H9 (cell line): ENCODE measurements around the gene MSH4. TPM values are rescaled to one million over a fixed set of nuclear protein-coding genes. Genes with fewer than 3 reads are reported as not detected.
"Not testable (repeated sequence)": the region's sequence is repeated elsewhere in the genome, so short reads cannot be mapped to it uniquely, and the experiment has no call there.

Source experiments
- DNase-seq: peaks from one replicate; pipeline ENCODE4 v3.0.0-alpha.2; 2017
- H2AFZ ChIP-seq: one replicate; pipeline ENCODE4 v1.6.1; 2013; ENCODE audit warnings: mild to moderate bottlenecking, low read length, control low read depth, moderate library complexity
- H2AK5ac ChIP-seq: 2 replicates; pipeline ENCODE4 v1.6.1; 2013; ENCODE audit warnings: low read length, control low read depth, mixed read lengths; ENCODE audit not compliant: insufficient read length
- H2BK120ac ChIP-seq: one replicate; pipeline ENCODE4 v1.6.1; 2013; ENCODE audit warnings: low read depth, mild to moderate bottlenecking, low read length, control low read depth, inconsistent platforms; ENCODE audit not compliant: poor library complexity, severe bottlenecking
- H2BK12ac ChIP-seq: 2 replicates; pipeline ENCODE4 v1.6.1; 2013; ENCODE audit warnings: low read length, control low read depth, mixed read lengths, low read depth; ENCODE audit not compliant: insufficient read length
- H2BK15ac ChIP-seq: 2 replicates; pipeline ENCODE4 v1.6.1; 2013; ENCODE audit warnings: low read depth, low read length, control low read depth
- H2BK20ac ChIP-seq: one replicate; pipeline ENCODE4 v1.6.1; 2013; ENCODE audit warnings: low read depth, mild to moderate bottlenecking, low read length, control low read depth, inconsistent platforms; ENCODE audit not compliant: poor library complexity, severe bottlenecking
- H2BK5ac ChIP-seq: 2 replicates; pipeline ENCODE4 v1.6.1; 2013; ENCODE audit warnings: low read length, control low read depth, mixed read lengths; ENCODE audit not compliant: insufficient read length
- H3K14ac ChIP-seq: 2 replicates; pipeline ENCODE4 v1.6.1; 2013; ENCODE audit warnings: low read length, control low read depth; ENCODE audit not compliant: insufficient read depth
- H3K18ac ChIP-seq: 2 replicates; pipeline ENCODE4 v1.6.1; 2013; ENCODE audit warnings: low read depth, mild to moderate bottlenecking, mixed read lengths, low read length, control low read depth; ENCODE audit not compliant: insufficient read length
- H3K23ac ChIP-seq: 2 replicates; pipeline ENCODE4 v1.6.1; 2013; ENCODE audit warnings: low read length, control low read depth, mixed read lengths, low read depth; ENCODE audit not compliant: insufficient read length
- H3K23me2 ChIP-seq: 2 replicates; pipeline ENCODE4 v1.6.1; 2013; ENCODE audit warnings: low read depth, mild to moderate bottlenecking, mixed read lengths, low read length, control low read depth; ENCODE audit not compliant: insufficient read length, poor library complexity, severe bottlenecking
- H3K27ac ChIP-seq: 2 replicates; pipeline ENCODE4 v1.5.1; 2013; ENCODE audit warnings: low read length, control low read depth, mixed read lengths, low read depth; ENCODE audit not compliant: insufficient read length
- H3K27me3 ChIP-seq: 2 replicates; pipeline ENCODE4 v1.6.1; 2013; ENCODE audit warnings: low read length, control low read depth, inconsistent platforms; ENCODE audit not compliant: insufficient read depth
- H3K4ac ChIP-seq: 2 replicates; pipeline ENCODE4 v1.6.1; 2013; ENCODE audit warnings: low read depth, mild to moderate bottlenecking, control low read depth, inconsistent platforms, low read length, moderate library complexity
- H3K4me1 ChIP-seq: 2 replicates; pipeline ENCODE4 v1.6.1; 2013; ENCODE audit warnings: low read length, control low read depth, inconsistent platforms; ENCODE audit not compliant: insufficient read depth
- H3K4me2 ChIP-seq: 2 replicates; pipeline ENCODE4 v1.6.1; 2013; ENCODE audit warnings: low read length, control low read depth, mixed read lengths; ENCODE audit not compliant: insufficient read length, insufficient read depth
- H3K56ac ChIP-seq: 2 replicates; pipeline ENCODE4 v1.6.1; 2013; ENCODE audit warnings: low read depth, mild to moderate bottlenecking, mixed read lengths, low read length, control low read depth; ENCODE audit not compliant: insufficient read length
- H3K79me1 ChIP-seq: 2 replicates; pipeline ENCODE4 v1.6.1; 2013; ENCODE audit warnings: low read depth, mild to moderate bottlenecking, moderate library complexity, low read length, control low read depth, inconsistent platforms; ENCODE audit not compliant: insufficient read depth, poor library complexity, severe bottlenecking
- H3K79me2 ChIP-seq: 2 replicates; pipeline ENCODE4 v1.6.1; 2013; ENCODE audit warnings: low read length, control low read depth, inconsistent platforms; ENCODE audit not compliant: insufficient read depth
- H3K9ac ChIP-seq: 2 replicates; pipeline ENCODE4 v1.6.1; 2013; ENCODE audit warnings: low read length, control low read depth, mixed read lengths; ENCODE audit not compliant: insufficient read length; ENCODE audit errors: extremely low read depth
- H3K9me3 ChIP-seq: one replicate; pipeline ENCODE4 v1.6.1; 2013; ENCODE audit warnings: low read depth, low read length, inconsistent platforms; ENCODE audit not compliant: control insufficient read depth
- H3T11ph ChIP-seq: one replicate; pipeline ENCODE4 v1.6.1; 2013; ENCODE audit warnings: mild to moderate bottlenecking, low read length, control low read depth, inconsistent platforms
- H4K20me1 ChIP-seq: one replicate; pipeline ENCODE4 v1.6.1; 2013; ENCODE audit not compliant: control insufficient read depth, insufficient read length, insufficient read depth
- H4K5ac ChIP-seq: 2 replicates; pipeline ENCODE4 v1.6.1; 2013; ENCODE audit warnings: low read depth, mild to moderate bottlenecking, mixed read lengths, low read length, control low read depth; ENCODE audit not compliant: insufficient read length
- H4K8ac ChIP-seq: replicated peaks from 2 replicates; pipeline ENCODE4 v1.6.1; 2013; ENCODE audit warnings: low read length, control low read depth, mixed read lengths, low read depth; ENCODE audit not compliant: insufficient read length
- H4K91ac ChIP-seq: 2 replicates; pipeline ENCODE4 v1.6.1; 2013; ENCODE audit warnings: low read depth, mild to moderate bottlenecking, moderate library complexity, mixed read lengths, low read length, control low read depth; ENCODE audit not compliant: insufficient read length
- H3K27ac Mint-ChIP-seq, 3 experiments: 2 replicates in 2 of 3; 3 replicates in 1 of 3; pipeline ENCODE4 v1.8.0; 2020 to 2021; ENCODE audit warnings: mixed read lengths in 3 of 3, mild to moderate bottlenecking in 1 of 3, moderate library complexity in 1 of 3
- H3K27me3 Mint-ChIP-seq: 2 replicates; pipeline ENCODE4 v1.8.0; 2021; ENCODE audit warnings: low read depth, mild to moderate bottlenecking, moderate library complexity, mixed read lengths
- H3K36me3 Mint-ChIP-seq, 3 experiments: 2 replicates in 2 of 3; 3 replicates in 1 of 3; pipeline ENCODE4 v1.8.0; 2020 to 2021; ENCODE audit warnings: low read depth in 3 of 3, mixed read lengths in 3 of 3; ENCODE audit not compliant: insufficient read depth in 1 of 3
- H3K4me1 Mint-ChIP-seq, 2 experiments: 2 replicates each; pipeline ENCODE4 v1.8.0; 2020; ENCODE audit warnings: mixed read lengths in 2 of 2
- H3K4me3 Mint-ChIP-seq, 2 experiments: 2 replicates in 1 of 2; 3 replicates in 1 of 2; pipeline ENCODE4 v1.8.0; 2020 to 2021; ENCODE audit warnings: mild to moderate bottlenecking in 2 of 2, mixed read lengths in 2 of 2, moderate library complexity in 1 of 2
- H3K9me3 Mint-ChIP-seq, 2 experiments: 2 replicates in 1 of 2; 3 replicates in 1 of 2; pipeline ENCODE4 v1.8.0; 2020; ENCODE audit warnings: mild to moderate bottlenecking in 2 of 2, mixed read lengths in 2 of 2, moderate library complexity in 1 of 2
- WGBS: extraction: QIAGEN DNeasy Blood & Tissue Kit; methylation state at CpG from one replicate; pipeline ENCODE4 v1.1.7; 2013; ENCODE audit warnings: missing lambda C conversion rate, low lambda C conversion rate, mixed read lengths; ENCODE audit not compliant: insufficient read length; ENCODE audit errors: extremely low coverage; 5-methylcytosine and 5-hydroxymethylcytosine counted together
- total RNA-seq: library from RNA; stranded (reverse); gene quantifications from 2 replicates; pipeline ENCODE4 v1.2.1, GENCODE V29; 2021
- TF ChIP-seq, protein P1 (sequence below): fragments of 200-600 bp; sonication (generic); conservative IDR thresholded peaks from 3 replicates; pipeline ENCODE4 v1.8.0; 2021; ENCODE audit warnings: antibody characterized with exemption, mild to moderate bottlenecking

Gene MSH4
- total RNA-seq, 1 experiment from 2014 or later = 0.63 TPM

GRCh38 chr1:75808921-75809320 is 12.2 kb downstream of the MSH4 start:
- Histone ChIP-seq H2BK5ac (no peak overlapping the region), H3K79me1 (no peaks in the 10 kb centered on the region), H2BK120ac (no peak overlapping the region), H4K91ac (no peak overlapping the region), H4K8ac (no peak overlapping the region), H3K4me2 (no peak overlapping the region), H4K20me1 (no peaks in the 10 kb centered on the region), H3K18ac (no peak overlapping the region), H3K27ac (no peak overlapping the region), H3K23me2 (no peaks in the 10 kb centered on the region), H2AK5ac (no peak overlapping the region), H4K5ac (no peak overlapping the region), H3K79me2 (no peaks in the 10 kb centered on the region), H3K14ac (no peak overlapping the region), H3K9ac (no peak overlapping the region), H3T11ph (no peak overlapping the region), H2BK20ac (no peak overlapping the region), H2BK12ac (no peak overlapping the region), H2AFZ (no peak overlapping the region), H3K4me1 (no peaks in the 10 kb centered on the region), H3K56ac (no peak overlapping the region), H3K9me3 (no peaks in the 10 kb centered on the region), H3K23ac (no peak overlapping the region), H3K27me3 (no peaks in the 10 kb centered on the region), H2BK15ac (no peak overlapping the region), H3K4ac (no peak overlapping the region)
- Mint-ChIP-seq H3K9me3 (no peaks in the 10 kb centered on the region), H3K4me1 (no peaks in the 10 kb centered on the region), H3K27me3 (no peaks in the 10 kb centered on the region), H3K4me3 (no peak overlapping the region), H3K36me3 (no peaks in the 10 kb centered on the region), H3K27ac (no peak overlapping the region)
- no peak for DNase-seq
- no CpG with 5 or more reads among the region's 4 CpGs for WGBS
- TF ChIP-seq, protein P1, sequence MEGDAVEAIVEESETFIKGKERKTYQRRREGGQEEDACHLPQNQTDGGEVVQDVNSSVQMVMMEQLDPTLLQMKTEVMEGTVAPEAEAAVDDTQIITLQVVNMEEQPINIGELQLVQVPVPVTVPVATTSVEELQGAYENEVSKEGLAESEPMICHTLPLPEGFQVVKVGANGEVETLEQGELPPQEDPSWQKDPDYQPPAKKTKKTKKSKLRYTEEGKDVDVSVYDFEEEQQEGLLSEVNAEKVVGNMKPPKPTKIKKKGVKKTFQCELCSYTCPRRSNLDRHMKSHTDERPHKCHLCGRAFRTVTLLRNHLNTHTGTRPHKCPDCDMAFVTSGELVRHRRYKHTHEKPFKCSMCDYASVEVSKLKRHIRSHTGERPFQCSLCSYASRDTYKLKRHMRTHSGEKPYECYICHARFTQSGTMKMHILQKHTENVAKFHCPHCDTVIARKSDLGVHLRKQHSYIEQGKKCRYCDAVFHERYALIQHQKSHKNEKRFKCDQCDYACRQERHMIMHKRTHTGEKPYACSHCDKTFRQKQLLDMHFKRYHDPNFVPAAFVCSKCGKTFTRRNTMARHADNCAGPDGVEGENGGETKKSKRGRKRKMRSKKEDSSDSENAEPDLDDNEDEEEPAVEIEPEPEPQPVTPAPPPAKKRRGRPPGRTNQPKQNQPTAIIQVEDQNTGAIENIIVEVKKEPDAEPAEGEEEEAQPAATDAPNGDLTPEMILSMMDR = no peak

- H3K79me2 ChIP-seq, H4K20me1 ChIP-seq, H2BK5ac ChIP-seq, H2BK20ac ChIP-seq, H3K9ac ChIP-seq, H3K9me3 ChIP-seq, H3K4me1 ChIP-seq, H2BK120ac ChIP-seq, H2BK12ac ChIP-seq, H2BK15ac ChIP-seq, H3K79me1 ChIP-seq, H3K36me3 Mint-ChIP-seq, H3K4ac ChIP-seq, H3K4me3 Mint-ChIP-seq, H3K23me2 ChIP-seq, H4K91ac ChIP-seq, H3K9me3 Mint-ChIP-seq, H3T11ph ChIP-seq, H3K23ac ChIP-seq, H2AFZ ChIP-seq, H3K56ac ChIP-seq, H3K14ac ChIP-seq, H3K27me3 Mint-ChIP-seq, H3K27ac ChIP-seq, H4K8ac ChIP-seq, H3K4me2 ChIP-seq, H3K4me1 Mint-ChIP-seq, DNase-seq, H2AK5ac ChIP-seq, H4K5ac ChIP-seq, H3K27me3 ChIP-seq, H3K18ac ChIP-seq, H3K27ac Mint-ChIP-seq: not testable (repeated sequence)
- WGBS = no CpG with 5 or more reads among the region's 3 CpGs
Observed at GRCh38 chr1:75810113-75810512, 13.4 kb downstream of the MSH4 start.
